LNCAP (cell line): ENCODE results near the gene COTL1.

Source experiments
- TF ChIP-seq, protein P1 (sequence below): fragments of 450-650 bp; IDR thresholded peaks from 2 replicates; pipeline ENCODE4 v1.5.1; 2017; ENCODE audit warnings: mild to moderate bottlenecking

COTL1 gene

GRCh38 chr16:84532291-84532724, 85.6 kb downstream of the COTL1 start:
- TF ChIP-seq, protein P1, sequence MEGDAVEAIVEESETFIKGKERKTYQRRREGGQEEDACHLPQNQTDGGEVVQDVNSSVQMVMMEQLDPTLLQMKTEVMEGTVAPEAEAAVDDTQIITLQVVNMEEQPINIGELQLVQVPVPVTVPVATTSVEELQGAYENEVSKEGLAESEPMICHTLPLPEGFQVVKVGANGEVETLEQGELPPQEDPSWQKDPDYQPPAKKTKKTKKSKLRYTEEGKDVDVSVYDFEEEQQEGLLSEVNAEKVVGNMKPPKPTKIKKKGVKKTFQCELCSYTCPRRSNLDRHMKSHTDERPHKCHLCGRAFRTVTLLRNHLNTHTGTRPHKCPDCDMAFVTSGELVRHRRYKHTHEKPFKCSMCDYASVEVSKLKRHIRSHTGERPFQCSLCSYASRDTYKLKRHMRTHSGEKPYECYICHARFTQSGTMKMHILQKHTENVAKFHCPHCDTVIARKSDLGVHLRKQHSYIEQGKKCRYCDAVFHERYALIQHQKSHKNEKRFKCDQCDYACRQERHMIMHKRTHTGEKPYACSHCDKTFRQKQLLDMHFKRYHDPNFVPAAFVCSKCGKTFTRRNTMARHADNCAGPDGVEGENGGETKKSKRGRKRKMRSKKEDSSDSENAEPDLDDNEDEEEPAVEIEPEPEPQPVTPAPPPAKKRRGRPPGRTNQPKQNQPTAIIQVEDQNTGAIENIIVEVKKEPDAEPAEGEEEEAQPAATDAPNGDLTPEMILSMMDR = no peak

GRCh38 chr16:84531671-84532111, 86.2 kb downstream of the COTL1 start:
- TF ChIP-seq, protein P1 = no peak

DNA sequence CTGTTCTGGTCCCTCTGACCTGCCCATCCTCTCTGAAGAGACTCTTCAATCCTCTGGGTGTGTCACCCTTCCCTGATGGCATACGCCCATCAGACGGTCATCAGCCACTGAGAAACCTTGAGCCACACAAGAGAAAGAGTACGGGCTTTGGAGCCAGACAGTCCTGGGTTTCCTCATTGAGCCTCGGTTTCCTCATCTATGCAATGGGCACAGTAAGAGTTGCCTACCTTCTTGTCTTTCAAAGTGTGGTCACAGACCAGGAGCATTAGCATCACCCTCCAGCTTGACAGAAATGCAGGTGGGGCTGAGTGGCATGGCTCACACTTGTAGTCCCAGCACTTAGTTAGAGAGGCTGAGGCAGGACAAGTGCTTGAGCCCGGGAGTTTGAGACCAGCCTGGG, 87.3 kb downstream of the COTL1 start:
- TF ChIP-seq, protein P1 = no peak

DNA sequence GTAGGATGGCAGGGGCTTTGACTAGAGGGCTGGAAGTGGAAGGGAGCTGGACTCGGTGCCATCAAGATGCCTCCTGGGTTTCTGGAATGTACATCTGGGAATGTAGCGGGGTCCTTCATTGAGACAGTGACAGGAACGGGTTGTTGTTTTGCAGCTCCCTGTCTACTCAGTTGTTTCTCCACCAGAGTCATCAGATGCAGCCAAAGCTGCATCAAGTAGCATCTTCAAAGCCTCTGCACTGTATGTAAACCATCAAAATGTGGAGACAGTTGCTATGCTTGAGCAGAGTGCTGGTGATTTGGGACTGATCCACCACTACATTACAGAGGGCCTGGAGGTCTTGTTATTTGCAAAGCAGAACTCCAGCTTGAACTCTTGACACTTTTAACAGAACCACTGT, 88.3 kb downstream of the COTL1 start:
- TF ChIP-seq, protein P1 = no peak

GRCh38 chr16:84528322-84528721, 89.6 kb downstream of the COTL1 start:
- TF ChIP-seq, protein P1 = no peak

- TF ChIP-seq, protein P1 = no peak
Observed at GRCh38 chr16:84527532-84528269, 90.2 kb downstream of the COTL1 start.

DNA sequence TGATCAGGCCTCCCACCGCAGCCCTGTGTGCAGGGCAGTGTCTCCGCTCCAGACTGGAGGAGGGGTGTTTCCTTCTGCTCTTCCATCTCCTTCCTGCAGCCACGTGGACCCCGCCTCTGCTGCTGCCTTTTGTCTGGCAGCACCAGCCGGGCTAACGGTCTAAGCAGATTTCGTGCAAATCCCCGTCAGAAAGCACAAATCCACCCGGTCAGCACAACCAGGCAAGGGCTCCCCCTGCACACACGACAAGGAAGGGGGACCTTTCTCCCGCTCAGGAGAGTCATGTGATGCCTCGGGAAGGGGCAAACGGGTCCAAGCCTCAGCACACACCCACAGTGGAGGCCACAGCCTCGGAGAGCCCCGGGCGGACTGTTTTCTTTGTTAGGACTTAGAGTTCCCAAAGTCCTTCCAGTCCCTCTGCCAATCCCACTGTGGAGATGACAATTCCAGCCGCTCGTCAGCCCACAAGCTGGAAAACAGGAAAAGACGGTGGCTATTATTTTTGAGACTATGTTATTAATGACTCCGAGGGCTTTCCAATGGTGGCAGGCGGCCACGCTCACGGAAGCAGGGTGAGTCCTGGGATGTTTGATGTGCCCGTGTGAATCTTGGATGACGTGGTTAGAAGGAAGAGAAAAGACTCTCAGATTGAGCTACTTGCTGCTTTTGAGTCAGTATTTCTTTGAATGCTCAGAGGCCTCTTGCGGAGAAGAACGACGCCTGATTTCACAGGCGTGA, 90.9 kb downstream of the COTL1 start:
- TF ChIP-seq, protein P1 = no peak
